ENCODE results near the gene RGP1.

RGP1 gene

GRCh38 chr9:35757226-35757891, 8.3 kb downstream of the RGP1 start:
- TF ChIP-seq CTCF (IDR thresholded peaks at IDR 0.05; ENCODE audit: low read depth, low read length, missing control alignments): no peak
- peak overlapping the region; percentile 70 for H3K4me3 ChIP-seq (ENCODE audit: low read depth, low read length)
- no peak for DNase-seq (ENCODE audit: low read depth)

- peak overlapping the region; percentile 70 for H3K4me3 ChIP-seq (ENCODE audit: low read depth, low read length)
- TF ChIP-seq CTCF (IDR thresholded peaks at IDR 0.05; ENCODE audit: low read depth, low read length, missing control alignments): no peak
- DNase-seq (ENCODE audit: low read depth): no peak
These were observed 8.8 kb downstream of the RGP1 start for GRCh38 chr9:35757892-35758275.

- no peak for DNase-seq (ENCODE audit: low read depth)
- TF ChIP-seq CTCF (IDR thresholded peaks at IDR 0.05; ENCODE audit: low read depth, low read length, missing control alignments): no peak
- H3K4me3 ChIP-seq (ENCODE audit: low read depth, low read length): no peak overlapping the region; the same call in 1 of the 2 replicates
These were observed 9.5 kb downstream of the RGP1 start for GRCh38 chr9:35758475-35759050.

- no peak overlapping the region for H3K4me3 ChIP-seq (ENCODE audit: low read depth, low read length)
- no peak for TF ChIP-seq CTCF (IDR thresholded peaks at IDR 0.05; ENCODE audit: low read depth, low read length, missing control alignments)
- no peak for DNase-seq (ENCODE audit: low read depth)
These were observed 10.7 kb downstream of the RGP1 start for GRCh38 chr9:35759795-35760194.

- no peak overlapping the region for H3K4me3 ChIP-seq (ENCODE audit: low read depth, low read length)
- DNase-seq (ENCODE audit: low read depth): no peak
These were observed 11.6 kb downstream of the RGP1 start for GRCh38 chr9:35760651-35761050.

GRCh38 chr9:35763181-35763580, 14.1 kb downstream of the RGP1 start:
- DNase-seq (ENCODE audit: low read depth): no peak
- no peak overlapping the region for H3K4me3 ChIP-seq (ENCODE audit: low read depth, low read length)
- TF ChIP-seq CTCF (IDR thresholded peaks at IDR 0.05; ENCODE audit: low read depth, low read length, missing control alignments): no peak

More at GRCh38 chr9:35760651-35761050, 11.6 kb downstream of the RGP1 start:
- TF ChIP-seq CTCF (IDR thresholded peaks at IDR 0.05; ENCODE audit: low read depth, low read length, missing control alignments): no peak

- DNase-seq (ENCODE audit: low read depth): no peak
- no peak overlapping the region for H3K4me3 ChIP-seq (ENCODE audit: low read depth, low read length)
- TF ChIP-seq CTCF (IDR thresholded peaks at IDR 0.05; ENCODE audit: low read depth, low read length, missing control alignments): no peak
These were observed 14.7 kb downstream of the RGP1 start for GRCh38 chr9:35763803-35764202.

All from GM12864 (cell line).